Activated CD4-positive, alpha-beta T cell treated with anti-CD3 and anti-CD28 coated beads, Interleukin-2, amount 10 ng/mL, durations not matched to agents 24 days and 14 days (primary cell): ENCODE measurements around the gene TERB1. TPM values are rescaled to one million over a fixed set of nuclear protein-coding genes. Genes with fewer than 3 reads are reported as not detected.
A peak's percentile ranks its signal among the peaks of the same experiment; 100 is the strongest.

Source experiments
- DNase-seq: peaks from one replicate; pipeline ENCODE4 v3.0.0; 2022
- H3K27ac Mint-ChIP-seq: one replicate; pipeline ENCODE4 v1.8.0; 2022; ENCODE audit warnings: mild to moderate bottlenecking, mixed read lengths
- H3K27me3 Mint-ChIP-seq: one replicate; pipeline ENCODE4 v1.8.0; 2022; ENCODE audit warnings: mixed read lengths
- H3K36me3 Mint-ChIP-seq: one replicate; pipeline ENCODE4 v1.8.0; 2022; ENCODE audit warnings: low read depth, mild to moderate bottlenecking, mixed read lengths
- H3K4me1 Mint-ChIP-seq: one replicate; pipeline ENCODE4 v1.8.0; 2021; ENCODE audit warnings: mixed read lengths
- H3K4me3 Mint-ChIP-seq: one replicate; pipeline ENCODE4 v1.8.0; 2022; ENCODE audit warnings: mild to moderate bottlenecking, moderate library complexity, mixed read lengths
- H3K9me3 Mint-ChIP-seq: one replicate; pipeline ENCODE4 v1.8.0; 2021; ENCODE audit warnings: mixed read lengths
- intact Hi-C: fragments of 100-400 bp; cut with micrococcal nuclease; formaldehyde crosslinking; loops from one replicate; pipeline ENCODE4 v1.15.1; 2023
- total RNA-seq: library from RNA; stranded (reverse); gene quantifications from 2 replicates; pipeline ENCODE4 v1.2.3, GENCODE V29; 2022

TERB1 gene
- total RNA-seq, 1 donor from 2014 or later, result 0.37 TPM

- H3K9me3 Mint-ChIP-seq, result peaks cover 7% of the 10 kb centered on the region
- peaks cover 64% of the 10 kb centered on the region for H3K27me3 Mint-ChIP-seq
- peaks cover 7% of the 10 kb centered on the region for H3K4me1 Mint-ChIP-seq
- no peak for DNase-seq
- no peaks in the 10 kb centered on the region for H3K36me3 Mint-ChIP-seq
- H3K4me3 Mint-ChIP-seq, result no peak overlapping the region
- intact Hi-C loops, result no loop called here
- H3K27ac Mint-ChIP-seq, result no peak overlapping the region
Measured at GRCh38 chr16:66841366-66841765, 40.0 kb upstream of the TERB1 start.

GRCh38 chr16:66840883-66841282 is 39.5 kb upstream of the TERB1 start:
- H3K9me3 Mint-ChIP-seq, result peaks cover 7% of the 10 kb centered on the region
- intact Hi-C loops, result no loop called here
- no peak overlapping the region for H3K27ac Mint-ChIP-seq
- H3K36me3 Mint-ChIP-seq, result no peaks in the 10 kb centered on the region
- H3K4me1 Mint-ChIP-seq, result peaks cover 7% of the 10 kb centered on the region
- H3K27me3 Mint-ChIP-seq, result peaks cover 59% of the 10 kb centered on the region
- no peak for DNase-seq
- no peak overlapping the region for H3K4me3 Mint-ChIP-seq

- Mint-ChIP-seq H3K4me3 (no peak overlapping the region), H3K4me1 (peaks cover 7% of the 10 kb centered on the region), H3K27ac (no peak overlapping the region), H3K9me3 (peaks cover 7% of the 10 kb centered on the region), H3K36me3 (no peaks in the 10 kb centered on the region), H3K27me3 (peaks cover 24% of the 10 kb centered on the region)
- intact Hi-C loops, result no loop called here
- DNase-seq, result no peak
Measured at GRCh38 chr16:66834746-66835145, 33.4 kb upstream of the TERB1 start.

GRCh38 chr16:66832661-66833305 is 31.4 kb upstream of the TERB1 start:
- H3K9me3 Mint-ChIP-seq, result no peaks in the 10 kb centered on the region
- no peak overlapping the region for H3K27ac Mint-ChIP-seq
- intact Hi-C loops, result no loop called here
- H3K27me3 Mint-ChIP-seq, result peaks cover 7% of the 10 kb centered on the region
- no peak overlapping the region for H3K4me3 Mint-ChIP-seq
- DNase-seq, result peak; percentile 55
- peaks cover 21% of the 10 kb centered on the region for H3K4me1 Mint-ChIP-seq
- H3K36me3 Mint-ChIP-seq, result peaks cover 3% of the 10 kb centered on the region

GRCh38 chr16:66832190-66832589 is 30.8 kb upstream of the TERB1 start:
- Mint-ChIP-seq H3K4me3 (no peak overlapping the region), H3K27ac (no peak overlapping the region)
- intact Hi-C loops, result no loop called here

GRCh38 chr16:66830422-66831404 is 29.3 kb upstream of the TERB1 start, which contains the start of gene NAE1:
NAE1 (minus strand) TSS chr16:66830976; CDS start chr16:66830899, 77 bp downstream.
- intact Hi-C loops, result loop anchor here (1.0 to 2.0 kb wide), 3 partner anchors 38 to 104 kb away; partner anchors contain the start of genes CES2 and CIAO2B
- Mint-ChIP-seq H3K36me3 (peaks cover 16% of the 10 kb centered on the region), H3K4me3 (peak within 1 kb of the TSS; percentile 78), H3K27ac (peak within 1 kb of the TSS; percentile 85), H3K9me3 (no peaks in the 10 kb centered on the region), H3K27me3 (peaks cover 1% of the 10 kb centered on the region), H3K4me1 (peaks cover 30% of the 10 kb centered on the region)
- peak; percentile 98 for DNase-seq

More at GRCh38 chr16:66832190-66832589, 30.8 kb upstream of the TERB1 start:
- DNase-seq, result peak; percentile 57
- Mint-ChIP-seq H3K36me3 (peaks cover 6% of the 10 kb centered on the region), H3K4me1 (peaks cover 23% of the 10 kb centered on the region), H3K27me3 (peaks cover 3% of the 10 kb centered on the region), H3K9me3 (no peaks in the 10 kb centered on the region)

- Mint-ChIP-seq H3K9me3 (no peaks in the 10 kb centered on the region), H3K27ac (no peak overlapping the region), H3K4me3 (no peak overlapping the region), H3K27me3 (no peaks in the 10 kb centered on the region), H3K36me3 (peaks cover 56% of the 10 kb centered on the region), H3K4me1 (peaks cover 24% of the 10 kb centered on the region)
- peak; percentile 40 for DNase-seq
- intact Hi-C loops, result no loop called here
Measured at GRCh38 chr16:66824006-66824405, 22.6 kb upstream of the TERB1 start.

- Mint-ChIP-seq H3K4me3 (no peak overlapping the region), H3K27me3 (no peaks in the 10 kb centered on the region), H3K27ac (no peak overlapping the region), H3K36me3 (peaks cover 61% of the 10 kb centered on the region), H3K4me1 (no peaks in the 10 kb centered on the region), H3K9me3 (no peaks in the 10 kb centered on the region)
- DNase-seq, result peak; percentile 52
- intact Hi-C loops, result no loop called here
Measured at GRCh38 chr16:66814734-66815133, 13.3 kb upstream of the TERB1 start.

- Mint-ChIP-seq H3K36me3 (peaks cover 59% of the 10 kb centered on the region), H3K4me3 (no peak overlapping the region), H3K4me1 (no peaks in the 10 kb centered on the region), H3K27me3 (no peaks in the 10 kb centered on the region), H3K9me3 (no peaks in the 10 kb centered on the region), H3K27ac (no peak overlapping the region)
- intact Hi-C loops, result no loop called here
- no peak for DNase-seq
Measured at GRCh38 chr16:66811043-66811442, 9.7 kb upstream of the TERB1 start.

GRCh38 chr16:66810391-66810790 is 9.0 kb upstream of the TERB1 start:
- DNase-seq, result peak; percentile 42
- Mint-ChIP-seq H3K4me3 (no peak overlapping the region), H3K9me3 (no peaks in the 10 kb centered on the region), H3K27ac (no peak overlapping the region), H3K27me3 (no peaks in the 10 kb centered on the region), H3K4me1 (no peaks in the 10 kb centered on the region), H3K36me3 (peaks cover 59% of the 10 kb centered on the region)
- intact Hi-C loops, result no loop called here

- Mint-ChIP-seq H3K4me1 (no peaks in the 10 kb centered on the region), H3K4me3 (no peak overlapping the region), H3K9me3 (no peaks in the 10 kb centered on the region), H3K27me3 (no peaks in the 10 kb centered on the region), H3K36me3 (peaks cover 58% of the 10 kb centered on the region), H3K27ac (no peak overlapping the region)
- no peak for DNase-seq
- intact Hi-C loops, result no loop called here
Measured at GRCh38 chr16:66809765-66810164, 8.4 kb upstream of the TERB1 start.

- H3K4me1 Mint-ChIP-seq, result no peaks in the 10 kb centered on the region
- no peak overlapping the region for H3K4me3 Mint-ChIP-seq
- H3K9me3 Mint-ChIP-seq, result no peaks in the 10 kb centered on the region
- DNase-seq, result no peak
- no peaks in the 10 kb centered on the region for H3K27me3 Mint-ChIP-seq
- intact Hi-C loops, result no loop called here
- peaks cover 23% of the 10 kb centered on the region for H3K36me3 Mint-ChIP-seq
- H3K27ac Mint-ChIP-seq, result no peak overlapping the region
Measured at GRCh38 chr16:66802159-66802558, 775 bp upstream of the TERB1 start.

- Mint-ChIP-seq H3K27me3 (no peaks in the 10 kb centered on the region), H3K27ac (no peak overlapping the region), H3K4me3 (no peak overlapping the region), H3K4me1 (no peaks in the 10 kb centered on the region), H3K36me3 (peaks cover 21% of the 10 kb centered on the region), H3K9me3 (no peaks in the 10 kb centered on the region)
- intact Hi-C loops, result no loop called here
- DNase-seq, result peak; percentile 52
Measured at GRCh38 chr16:66800856-66801255, 528 bp downstream of the TERB1 start.

GRCh38 chr16:66798161-66798560 is 3.2 kb downstream of the TERB1 start:
- H3K4me3 Mint-ChIP-seq, result no peak overlapping the region
- H3K36me3 Mint-ChIP-seq, result peaks cover 2% of the 10 kb centered on the region
- intact Hi-C loops, result no loop called here
- H3K9me3 Mint-ChIP-seq, result no peaks in the 10 kb centered on the region
- no peak for DNase-seq
- no peaks in the 10 kb centered on the region for H3K27me3 Mint-ChIP-seq
- no peaks in the 10 kb centered on the region for H3K4me1 Mint-ChIP-seq
- no peak overlapping the region for H3K27ac Mint-ChIP-seq
